Measurements from ENCODE around the gene FOS.
A peak's percentile ranks its signal among the peaks of the same experiment; 100 is the strongest.
"Not testable (repeated sequence)": the region's sequence is repeated elsewhere in the genome, so short reads cannot be mapped to it uniquely, and the experiment has no call there.

The FOS gene

GRCh38 chr14:75278422-75279152, at the start of gene FOS:
Gene FOS (plus strand): TSS chr14:75278828. CDS start chr14:75278983, 155 bp downstream.
- DNase-seq (ENCODE audit: low read depth): peak; percentile 82

- no peak for DNase-seq (ENCODE audit: low read depth)
These were observed 48.9 kb upstream of the FOS start for GRCh38 chr14:75229661-75230139.

- no peak for DNase-seq (ENCODE audit: low read depth)
These were observed 48.4 kb upstream of the FOS start for GRCh38 chr14:75230140-75230792.

- DNase-seq (ENCODE audit: low read depth): no peak
These were observed 47.3 kb upstream of the FOS start for GRCh38 chr14:75231320-75231719.

- no peak for DNase-seq (ENCODE audit: low read depth)
These were observed 46.4 kb upstream of the FOS start for GRCh38 chr14:75232191-75232590.

- DNase-seq (ENCODE audit: low read depth): no peak
These were observed 46.0 kb upstream of the FOS start for GRCh38 chr14:75232597-75232996.

- DNase-seq (ENCODE audit: low read depth): peak; percentile 89
These were observed 44.2 kb upstream of the FOS start for GRCh38 chr14:75234173-75235115.

- DNase-seq (ENCODE audit: low read depth): not testable (repeated sequence)
These were observed 43.4 kb upstream of the FOS start for GRCh38 chr14:75235198-75235597.

GRCh38 chr14:75236467-75236866, 42.2 kb upstream of the FOS start:
- DNase-seq (ENCODE audit: low read depth): no peak

GRCh38 chr14:75236901-75237419, 41.7 kb upstream of the FOS start:
- no peak for DNase-seq (ENCODE audit: low read depth)

GRCh38 chr14:75238756-75239455, 39.7 kb upstream of the FOS start:
- DNase-seq (ENCODE audit: low read depth): no peak

GRCh38 chr14:75240781-75241180, 37.8 kb upstream of the FOS start:
- no peak for DNase-seq (ENCODE audit: low read depth)

- peak; percentile 79 for DNase-seq (ENCODE audit: low read depth)
These were observed 35.9 kb upstream of the FOS start for GRCh38 chr14:75242546-75243273.

- no peak for DNase-seq (ENCODE audit: low read depth)
These were observed 34.5 kb upstream of the FOS start for GRCh38 chr14:75244121-75244520.

- DNase-seq (ENCODE audit: low read depth): no peak
These were observed 31.9 kb upstream of the FOS start for GRCh38 chr14:75246546-75247285.

- no peak for DNase-seq (ENCODE audit: low read depth)
These were observed 31.2 kb upstream of the FOS start for GRCh38 chr14:75247286-75247922.

GRCh38 chr14:75247939-75248338, 30.7 kb upstream of the FOS start:
- DNase-seq (ENCODE audit: low read depth): no peak

GRCh38 chr14:75249251-75249957, 29.2 kb upstream of the FOS start:
- DNase-seq (ENCODE audit: low read depth): no peak

- DNase-seq (ENCODE audit: low read depth): no peak
These were observed 28.7 kb upstream of the FOS start for GRCh38 chr14:75249958-75250336.
